ENCODE measurements around the gene CYP3A7. TPM values are rescaled to one million over a fixed set of nuclear protein-coding genes. Genes with fewer than 3 reads are reported as not detected.
A peak's percentile ranks its signal among the peaks of the same experiment; 100 is the strongest.

Gene CYP3A7
- total RNA-seq, 1 experiment from 2014 or later, result not detected

GRCh38 chr7:99694201-99694911, 40.6 kb downstream of the CYP3A7 start:
- POLR2A ChIA-PET, result no interaction called here
- CTCF ChIA-PET, result interaction anchor here (0.6 kb wide), 1 partner anchor 1941 kb away, joined by 3 read pairs; no protein-coding TSS in a partner anchor
- H3K27me3 Mint-ChIP-seq (ENCODE audit: low read depth), result peaks cover 6% of the 10 kb centered on the region; the same call in 1 of the 2 replicates
- ATAC-seq, result no peak
- H3K4me1 Mint-ChIP-seq, result peaks cover 25% of the 10 kb centered on the region
- TF ChIP-seq HMGXB4 (CRISPR knock-in tag; IDR thresholded peaks at IDR 0.05), result no peak
- TF ChIP-seq TEAD1 (CRISPR knock-in tag; IDR thresholded peaks at IDR 0.05), result no peak
- no peak for TF ChIP-seq ZMAT4 (CRISPR knock-in tag; IDR thresholded peaks at IDR 0.05)
- TF ChIP-seq ZNF532 (CRISPR knock-in tag; IDR thresholded peaks at IDR 0.05; ENCODE audit: borderline replicate concordance), result no peak
- TF ChIP-seq NFYB (CRISPR knock-in tag; conservative IDR thresholded peaks at IDR 0.05; ENCODE audit: low read depth), result no peak
- no peak for TF ChIP-seq ZNF232 (CRISPR knock-in tag; IDR thresholded peaks at IDR 0.05)
- TF ChIP-seq ESRRA (CRISPR knock-in tag; IDR thresholded peaks at IDR 0.05; ENCODE audit: borderline replicate concordance), result no peak
- no peaks in the 10 kb centered on the region for H3K36me3 Mint-ChIP-seq
- H3K27ac Mint-ChIP-seq, result peak overlapping the region; percentile 82
- no peak for DNase-seq (ENCODE audit: low spot score)
- peaks cover 15% of the 10 kb centered on the region for H3K9me3 Mint-ChIP-seq
- H3K4me3 Mint-ChIP-seq, result no peak overlapping the region

- H3K4me1 Mint-ChIP-seq, result peaks cover 19% of the 10 kb centered on the region
- POLR2A ChIA-PET, result no interaction called here
- peaks cover 12% of the 10 kb centered on the region; the same call in 1 of the 2 replicates for H3K27me3 Mint-ChIP-seq (ENCODE audit: low read depth)
- CTCF ChIA-PET, result interaction anchor here (0.6 to 1.0 kb wide), 4 partner anchors 62 to 1941 kb away, joined by 3 to 4 read pairs (median 3); partner anchors contain the start of gene FAM200A
- peak overlapping the region; percentile 82 for H3K27ac Mint-ChIP-seq
- peak; percentile 62 for DNase-seq (ENCODE audit: low spot score)
- H3K9me3 Mint-ChIP-seq, result peaks cover 22% of the 10 kb centered on the region
- TF ChIP-seq RORB (CRISPR knock-in tag; IDR thresholded peaks at IDR 0.05), result no peak
- TF ChIP-seq STAT6 (CRISPR knock-in tag; conservative IDR thresholded peaks at IDR 0.05; ENCODE audit: low read depth), result no peak
- 0 out of 2 replicates have a peak, but pooled peaks have one; percentile 41 for TF ChIP-seq FOXP4 (CRISPR knock-in tag; IDR thresholded peaks at IDR 0.05)
- peak; percentile 43; the same call in 1 of the 2 replicates for TF ChIP-seq MAX (CRISPR knock-in tag; IDR thresholded peaks at IDR 0.05)
- peak; percentile 54; the same call in 1 of the 2 replicates for TF ChIP-seq GABPB1 (CRISPR knock-in tag; IDR thresholded peaks at IDR 0.05)
- TF ChIP-seq SMAD3 (CRISPR knock-in tag; IDR thresholded peaks at IDR 0.05; ENCODE audit: borderline replicate concordance), result no peak
- no peak for TF ChIP-seq USF1 (CRISPR knock-in tag; IDR thresholded peaks at IDR 0.05)
- TF ChIP-seq FOXK1 (CRISPR knock-in tag; IDR thresholded peaks at IDR 0.05), result 0 out of 2 replicates have a peak, but pooled peaks have one; percentile 25
- H3K4me3 Mint-ChIP-seq, result no peak overlapping the region
- ATAC-seq, result peak; percentile 96
- H3K36me3 Mint-ChIP-seq, result no peaks in the 10 kb centered on the region
These were observed 41.4 kb downstream of the CYP3A7 start for GRCh38 chr7:99693427-99694200.

Measured in WTC11 (cell line).